Tibial nerve (tissue), 4 donors: ENCODE results near the gene MAPK8. TPM values are rescaled to one million over a fixed set of nuclear protein-coding genes. Genes with fewer than 3 reads are reported as not detected.

Experiments used
- DNase-seq, 2 donors: peaks; one replicate each; pipeline ENCODE4 v3.0.0-alpha.2; 2019; ENCODE audit warnings: low spot score in 2 of 2
- H3K27ac ChIP-seq, 4 donors: fragments of 200-600 bp; sonication (generic) in 3 of 4; one replicate each; pipeline ENCODE4 v1.5.1; 2017 to 2019; ENCODE audit warnings: mild to moderate bottlenecking in 1 of 4
- H3K27me3 ChIP-seq, 2 donors: fragments of 200-600 bp; sonication (generic) in 1 of 2; one replicate each; pipeline versions ENCODE4 v1.5.1 to v1.6.0; 2017 to 2019
- H3K36me3 ChIP-seq, 3 donors: fragments of 200-600 bp; sonication (generic); one replicate each; pipeline ENCODE4 v1.5.1; 2018 to 2019
- H3K4me1 ChIP-seq, 4 donors: fragments of 200-600 bp; sonication (generic) in 3 of 4; one replicate each; pipeline ENCODE4 v1.5.1; 2017 to 2019
- H3K4me3 ChIP-seq, 4 donors: fragments of 200-600 bp; sonication (generic) in 3 of 4; one replicate each; pipeline ENCODE4 v1.5.1; 2017 to 2019; ENCODE audit warnings: mild to moderate bottlenecking in 1 of 4, moderate library complexity in 1 of 4
- H3K9me3 ChIP-seq, 4 donors: fragments of 200-600 bp; sonication (generic) in 3 of 4; one replicate each; pipeline ENCODE4 v1.5.1; 2017 to 2019
- CTCF ChIP-seq, 5 experiments: fragments of 200-600 bp in 3 of 5; fragments of 450-650 bp in 2 of 5; sonication (generic) in 3 of 5; IDR thresholded peaks; one replicate each; pipeline ENCODE4 v1.5.1; 2016 to 2019; ENCODE audit warnings: antibody characterized with exemption in 5 of 5, mild to moderate bottlenecking in 3 of 5, moderate library complexity in 2 of 5
- EP300 ChIP-seq, 2 donors: sonication (generic); formaldehyde crosslinking; IDR thresholded peaks; one replicate each; pipeline ENCODE4 v1.6.1; 2017; ENCODE audit warnings: antibody characterized with exemption in 2 of 2, mild to moderate bottlenecking in 1 of 2
- POLR2A ChIP-seq, 2 donors: fragments of 450-650 bp; IDR thresholded peaks; one replicate each; pipeline ENCODE4 v1.6.1; 2017; ENCODE audit warnings: antibody characterized with exemption in 2 of 2, mild to moderate bottlenecking in 2 of 2, moderate library complexity in 2 of 2
- WGBS, 2 donors: methylation state at CpG; one replicate each; pipeline ENCODE4 v1.1.5; 2018; 5-methylcytosine and 5-hydroxymethylcytosine counted together
- total RNA-seq, 4 donors: library from RNA; depleted of rRNA; stranded (reverse); fragments of >200 nt; gene quantifications; one replicate each; pipeline ENCODE4 v1.1.0, GENCODE V29; 2016

The MAPK8 gene
- total RNA-seq, 4 donors from 2014 or later = 53.4 to 65.6 (median 62.2) TPM

- Histone ChIP-seq H3K36me3 (peaks cover 0 to 48% (median 0%) of the 10 kb centered on the region in 3 donors), H3K9me3 (no peaks in the 10 kb centered on the region)
Measured at GRCh38 chr10:48429309-48429708, 122.8 kb downstream of the MAPK8 start.

GRCh38 chr10:48430402-48430993 is 124.0 kb downstream of the MAPK8 start:
- no peak for DNase-seq
- no peak overlapping the region for H3K4me3 ChIP-seq
- WGBS, 2 donors = 86 to 87% methylated on average over 4 of the region's 4 CpGs
- TF ChIP-seq POLR2A (IDR thresholded peaks at IDR 0.05) = no peak
- no peak for TF ChIP-seq CTCF (IDR thresholded peaks at IDR 0.05)
- no peak for TF ChIP-seq EP300 (IDR thresholded peaks at IDR 0.05)
- H3K4me1 ChIP-seq = no peaks in the 10 kb centered on the region
- H3K27ac ChIP-seq = no peak overlapping the region
- peaks cover 0 to 57% (median 0%) of the 10 kb centered on the region in 3 donors for H3K36me3 ChIP-seq
- no peaks in the 10 kb centered on the region for H3K27me3 ChIP-seq
- H3K9me3 ChIP-seq = no peaks in the 10 kb centered on the region

More at GRCh38 chr10:48429309-48429708, 122.8 kb downstream of the MAPK8 start:
- DNase-seq = no peak
- H3K4me1 ChIP-seq = no peaks in the 10 kb centered on the region
- no peak overlapping the region for H3K27ac ChIP-seq
- 86 to 96% methylated on average over 1 of the region's 1 CpG for WGBS, 2 donors
- H3K27me3 ChIP-seq = no peaks in the 10 kb centered on the region
- H3K4me3 ChIP-seq = no peak overlapping the region
- TF ChIP-seq CTCF (IDR thresholded peaks at IDR 0.05) = no peak
- no peak for TF ChIP-seq EP300 (IDR thresholded peaks at IDR 0.05)
- TF ChIP-seq POLR2A (IDR thresholded peaks at IDR 0.05) = no peak

- Histone ChIP-seq H3K27me3 (no peaks in the 10 kb centered on the region), H3K9me3 (no peaks in the 10 kb centered on the region), H3K36me3 (peaks cover 0 to 59% (median 0%) of the 10 kb centered on the region in 3 donors), H3K27ac (no peak overlapping the region), H3K4me1 (no peaks in the 10 kb centered on the region), H3K4me3 (no peak overlapping the region)
- no peak for DNase-seq
- TF ChIP-seq CTCF (IDR thresholded peaks at IDR 0.05) (no peak), POLR2A (IDR thresholded peaks at IDR 0.05) (no peak), EP300 (IDR thresholded peaks at IDR 0.05) (no peak)
Measured at GRCh38 chr10:48431871-48432270, 125.4 kb downstream of the MAPK8 start.

- no peak for DNase-seq
- 86 to 90% methylated on average over 3 of the region's 3 CpGs for WGBS, 2 donors
- Histone ChIP-seq H3K36me3 (peaks cover 0 to 36% (median 0%) of the 10 kb centered on the region in 3 donors), H3K27me3 (no peaks in the 10 kb centered on the region), H3K9me3 (no peaks in the 10 kb centered on the region), H3K4me1 (no peaks in the 10 kb centered on the region), H3K27ac (no peak overlapping the region), H3K4me3 (no peak overlapping the region)
- no peak for TF ChIP-seq EP300 (IDR thresholded peaks at IDR 0.05)
- no peak for TF ChIP-seq CTCF (IDR thresholded peaks at IDR 0.05)
- TF ChIP-seq POLR2A (IDR thresholded peaks at IDR 0.05) = no peak
Measured at GRCh38 chr10:48437546-48437945, 131.1 kb downstream of the MAPK8 start.

GRCh38 chr10:48439031-48439430 is 132.6 kb downstream of the MAPK8 start:
- H3K4me3 ChIP-seq = no peak overlapping the region
- peaks cover 0 to 36% (median 0%) of the 10 kb centered on the region in 3 donors for H3K36me3 ChIP-seq
- DNase-seq = no peak
- WGBS, 2 donors = 69 to 79% methylated on average over 2 of the region's 2 CpGs
- no peak overlapping the region for H3K27ac ChIP-seq
- no peaks in the 10 kb centered on the region for H3K27me3 ChIP-seq
- no peaks in the 10 kb centered on the region for H3K9me3 ChIP-seq
- TF ChIP-seq EP300 (IDR thresholded peaks at IDR 0.05) (no peak), CTCF (IDR thresholded peaks at IDR 0.05) (no peak), POLR2A (IDR thresholded peaks at IDR 0.05) (no peak)
- no peaks in the 10 kb centered on the region for H3K4me1 ChIP-seq
